OCI-LY7 (cell line): ENCODE measurements around the gene C2CD4C. TPM values are rescaled to one million over a fixed set of nuclear protein-coding genes. Genes with fewer than 3 reads are reported as not detected.
A peak's percentile ranks its signal among the peaks of the same experiment; 100 is the strongest.

ENCODE experiments used
- Bru-seq: library from RNA; stranded (reverse); fragments of 400-500 nt; gene quantifications from one replicate; lab custom pipeline; 2021; lab: Mats Ljungman, UMichigan
- BruChase-seq, 2 experiments: library from RNA; stranded (reverse); fragments of 400-500 nt; gene quantifications; one replicate each; lab custom pipeline; 2021; lab: Mats Ljungman, UMichigan
- BruUV-seq: library from RNA; stranded (reverse); fragments of 400-500 nt; replicated peaks from 2 replicates; lab custom pipeline; 2021; lab: Mats Ljungman, UMichigan
- CTCF ChIA-PET: fragments of 300-600 bp; sonication (Branson Sonifier 250); formaldehyde crosslinking; loops from one replicate; lab custom pipeline; 2022; ENCODE audit warnings: antibody characterized with exemption; ENCODE audit not compliant: unreplicated experiment; lab: Charles Lee
- POLR2A ChIA-PET: fragments of 300-600 bp; sonication (Branson Sonifier 250); formaldehyde crosslinking; loops from one replicate; lab custom pipeline; 2022; ENCODE audit warnings: antibody characterized with exemption; lab: Charles Lee
- DNase-seq: peaks from one replicate; pipeline ENCODE4 v3.0.0-alpha.2; 2015; ENCODE audit warnings: low spot score
- H2AFZ ChIP-seq: fragments of 200-600 bp; sonication (generic), shearing (Covaris generic); 2 replicates; pipeline ENCODE4 v1.6.1; 2014; ENCODE audit warnings: mild to moderate bottlenecking, antibody characterized with exemption, low read length, moderate library complexity
- H3K27ac ChIP-seq: fragments of 200-600 bp; sonication (generic); 2 replicates; pipeline ENCODE4 v1.5.1; 2014; ENCODE audit warnings: mixed run types, low read depth, mild to moderate bottlenecking, moderate library complexity, low read length, inconsistent platforms; ENCODE audit not compliant: poor library complexity, severe bottlenecking
- H3K36me3 ChIP-seq: fragments of 200-600 bp; sonication (generic); 2 replicates; pipeline ENCODE4 v1.6.1; 2014; ENCODE audit warnings: mild to moderate bottlenecking, antibody characterized with exemption, low read length, moderate library complexity, mixed read lengths; ENCODE audit not compliant: insufficient read depth
- H3K4me1 ChIP-seq: fragments of 200-600 bp; sonication (generic); 2 replicates; pipeline ENCODE4 v1.5.1; 2014; ENCODE audit warnings: mild to moderate bottlenecking, low read length; ENCODE audit not compliant: insufficient read depth, poor library complexity, severe bottlenecking
- H3K4me2 ChIP-seq: fragments of 200-600 bp; sonication (generic); 2 replicates; pipeline ENCODE4 v1.6.1; 2014; ENCODE audit warnings: mild to moderate bottlenecking, low read length
- H3K4me3 ChIP-seq: fragments of 200-600 bp; sonication (generic); 2 replicates; pipeline ENCODE4 v1.5.1; 2014; ENCODE audit warnings: mild to moderate bottlenecking, low read depth, low read length; ENCODE audit not compliant: poor library complexity, severe bottlenecking
- H3K79me2 ChIP-seq: fragments of 200-600 bp; sonication (generic); 2 replicates; pipeline ENCODE4 v1.6.1; 2016; ENCODE audit warnings: low read depth, mild to moderate bottlenecking, low read length, moderate library complexity, mixed read lengths; ENCODE audit not compliant: insufficient read depth
- H3K9me2 ChIP-seq: fragments of 200-600 bp; sonication (generic); 2 replicates; pipeline ENCODE4 v1.6.1; 2016; ENCODE audit warnings: mild to moderate bottlenecking, low read length, mixed read lengths; ENCODE audit not compliant: insufficient read depth
- H3K9me3 ChIP-seq: fragments of 200-600 bp; sonication (generic); 2 replicates; pipeline ENCODE4 v1.6.1; 2014; ENCODE audit warnings: mild to moderate bottlenecking, mixed run types, low read length, mixed read lengths
- H4K20me1 ChIP-seq: fragments of 200-600 bp; sonication (generic); 2 replicates; pipeline ENCODE4 v1.6.1; 2014; ENCODE audit warnings: mild to moderate bottlenecking, antibody characterized with exemption, low read length, moderate library complexity, mixed read lengths; ENCODE audit not compliant: insufficient read depth
- EZH2phosphoT487 ChIP-seq: fragments of 200-600 bp; sonication (generic); IDR thresholded peaks from 2 replicates; pipeline ENCODE4 v1.6.1; 2018; ENCODE audit warnings: low read depth, borderline replicate concordance, mild to moderate bottlenecking, mixed run types, antibody characterized with exemption, low read length, moderate library complexity, mixed read lengths
- intact Hi-C: fragments of 100-400 bp; cut with micrococcal nuclease; formaldehyde crosslinking; loops from one replicate; pipeline ENCODE4 v1.10.0; 2022; ENCODE audit not compliant: unreplicated experiment
- long read RNA-seq: library from polyadenylated mRNA; stranded (forward); transcript quantifications from one replicate; pipeline ENCODE4 v2.0.0, GENCODE V29; 2022
- total RNA-seq, 2 experiments: library from RNA; depleted of rRNA in 1 of 2; stranded (reverse); fragments of >200 nt in 1 of 2; shearing (Covaris generic) in 1 of 2; gene quantifications; 2 replicates each; pipeline ENCODE4 v1.2.3, GENCODE V29; 2014 to 2022
- TF ChIP-seq, protein P1 (sequence below): fragments of 200-600 bp; sonication (generic); conservative IDR thresholded peaks from 2 replicates; pipeline ENCODE4 v1.5.1; 2014; ENCODE audit warnings: mild to moderate bottlenecking, antibody characterized with exemption, low read length, moderate library complexity, mixed read lengths

The C2CD4C gene
- total RNA-seq (2014; rRNA removed; shearing (Covaris generic)): 0.16 and 0.67 TPM in 2 replicates
- total RNA-seq (2022): 0.44 and 0.59 TPM in 2 replicates
- Bru-seq, nascent RNA: not detected
- not detected for BruChase-seq, experiment 1, labeled RNA remaining after a 6-hour chase
- percentile 15 among the genes with signal in this experiment for BruChase-seq, experiment 2, labeled RNA remaining after a 2-hour chase
- long read RNA-seq, partial matches to known transcripts: 0 of 2 reads
- long read RNA-seq, other reads (novel, unspliced or antisense): 2 of 2 reads

DNA sequence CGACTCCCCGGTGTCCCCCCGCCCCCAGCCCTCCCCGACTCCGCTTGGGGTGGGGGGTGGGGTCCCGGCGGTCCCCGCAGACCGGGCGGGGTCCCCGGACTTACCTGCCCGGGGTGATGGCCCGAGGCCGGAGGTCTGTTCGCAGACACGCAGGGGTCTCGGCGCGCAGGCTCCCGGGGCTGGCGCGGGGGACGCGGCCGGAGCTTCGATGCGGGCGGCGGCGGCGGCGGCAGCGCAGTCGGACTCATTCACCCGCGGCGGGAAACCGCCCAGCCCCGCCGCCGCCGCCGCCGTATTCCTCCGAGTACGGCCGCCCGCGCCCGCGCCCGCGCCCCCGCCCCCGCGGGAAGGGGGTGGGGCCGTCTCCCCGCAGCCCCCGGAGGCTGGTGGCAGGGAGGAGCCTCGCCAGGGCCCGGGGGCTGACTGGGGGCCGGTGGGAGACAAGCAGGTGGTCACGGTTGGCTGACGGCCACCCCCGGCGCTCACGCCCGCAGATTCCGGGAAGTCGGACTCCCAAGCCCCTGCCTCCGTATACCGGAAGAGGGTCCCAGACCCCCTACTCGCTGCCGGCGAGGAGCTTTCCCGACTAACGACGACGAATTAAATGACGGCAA is at the start of gene C2CD4C:
Gene C2CD4C, minus strand, starts transcription at position 246 of the 614 bp plus-strand sequence. CDS start 786 bp downstream, outside the sequence.
- Histone ChIP-seq H4K20me1 (no peaks in the 10 kb centered on the region), H3K4me2 (peak within 1 kb of the TSS; percentile 70), H3K4me1 (peaks cover 11% of the 10 kb centered on the region), H3K79me2 (no peaks in the 10 kb centered on the region), H3K36me3 (no peaks in the 10 kb centered on the region), H3K9me2 (no peaks in the 10 kb centered on the region), H2AFZ (peak within 1 kb of the TSS; percentile 59; the same call in 1 of the 2 replicates), H3K4me3 (peak within 1 kb of the TSS; percentile 65), H3K27ac (no peak within 1 kb of the TSS), H3K9me3 (no peaks in the 10 kb centered on the region)
- no peak for TF ChIP-seq EZH2phosphoT487
- TF ChIP-seq, protein P1, sequence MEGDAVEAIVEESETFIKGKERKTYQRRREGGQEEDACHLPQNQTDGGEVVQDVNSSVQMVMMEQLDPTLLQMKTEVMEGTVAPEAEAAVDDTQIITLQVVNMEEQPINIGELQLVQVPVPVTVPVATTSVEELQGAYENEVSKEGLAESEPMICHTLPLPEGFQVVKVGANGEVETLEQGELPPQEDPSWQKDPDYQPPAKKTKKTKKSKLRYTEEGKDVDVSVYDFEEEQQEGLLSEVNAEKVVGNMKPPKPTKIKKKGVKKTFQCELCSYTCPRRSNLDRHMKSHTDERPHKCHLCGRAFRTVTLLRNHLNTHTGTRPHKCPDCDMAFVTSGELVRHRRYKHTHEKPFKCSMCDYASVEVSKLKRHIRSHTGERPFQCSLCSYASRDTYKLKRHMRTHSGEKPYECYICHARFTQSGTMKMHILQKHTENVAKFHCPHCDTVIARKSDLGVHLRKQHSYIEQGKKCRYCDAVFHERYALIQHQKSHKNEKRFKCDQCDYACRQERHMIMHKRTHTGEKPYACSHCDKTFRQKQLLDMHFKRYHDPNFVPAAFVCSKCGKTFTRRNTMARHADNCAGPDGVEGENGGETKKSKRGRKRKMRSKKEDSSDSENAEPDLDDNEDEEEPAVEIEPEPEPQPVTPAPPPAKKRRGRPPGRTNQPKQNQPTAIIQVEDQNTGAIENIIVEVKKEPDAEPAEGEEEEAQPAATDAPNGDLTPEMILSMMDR: no peak
- CTCF ChIA-PET: no interaction called here
- DNase-seq: peak; percentile 15
- intact Hi-C loops: no loop called here
- POLR2A ChIA-PET: no interaction called here
- no TSS peak for BruUV-seq

GRCh38 chr19:458091-459042 is 49.4 kb upstream of the C2CD4C start:
- ChIA-PET CTCF (no interaction called here), POLR2A (no interaction called here)
- Histone ChIP-seq H3K36me3 (no peaks in the 10 kb centered on the region), H3K9me2 (no peaks in the 10 kb centered on the region), H3K27ac (no peak overlapping the region), H2AFZ (no peak overlapping the region), H3K4me1 (no peaks in the 10 kb centered on the region), H3K4me3 (no peak overlapping the region), H3K79me2 (no peaks in the 10 kb centered on the region), H3K9me3 (no peaks in the 10 kb centered on the region), H3K4me2 (no peak overlapping the region), H4K20me1 (no peaks in the 10 kb centered on the region)
- BruUV-seq: no TSS peak
- intact Hi-C loops: no loop called here
- no peak for TF ChIP-seq EZH2phosphoT487
- TF ChIP-seq, protein P1: no peak
- no peak for DNase-seq
